T-cell (primary cell): ENCODE results near the gene RELCH. TPM values are rescaled to one million over a fixed set of nuclear protein-coding genes. Genes with fewer than 3 reads are reported as not detected.
"Not testable (repeated sequence)": the region's sequence is repeated elsewhere in the genome, so short reads cannot be mapped to it uniquely, and the experiment has no call there.

Source experiments
- ATAC-seq, 4 experiments: fragments of 200-7000 bp in 3 of 4; fragments of 150-1000 bp in 1 of 4; cut with Tn5 transposase; replicated peaks in 1 of 4; 1 replicate in 3 of 4; 2 replicates in 1 of 4; pipeline ENCODE4 v1.10.0; 2021; ENCODE audit warnings: moderate library complexity in 3 of 4, mild to moderate bottlenecking in 2 of 4, moderate number of reproducible peaks in 1 of 4
- CTCF ChIA-PET, 2 donors: fragments of 300-600 bp; sonication (Branson Sonifier 250); formaldehyde crosslinking; loops; one replicate each; lab custom pipeline; 2022; ENCODE audit warnings: antibody characterized with exemption in 2 of 2; lab: Charles Lee
- POLR2A ChIA-PET, 2 donors: fragments of 300-600 bp; sonication (Branson Sonifier 250); formaldehyde crosslinking; loops; one replicate each; lab custom pipeline; 2022; ENCODE audit warnings: antibody characterized with exemption in 2 of 2; lab: Charles Lee
- DNase-seq, 35 experiments: peaks; one replicate each; pipeline versions ENCODE4 v3.0.0 to v3.0.0-alpha.2; 2013 to 2023
- H3K27ac ChIP-seq: one replicate; pipeline ENCODE4 v1.5.1; 2013; ENCODE audit warnings: low read length
- H3K27me3 ChIP-seq, 2 experiments: replicated peaks in 1 of 2; 1 replicate in 1 of 2; 2 replicates in 1 of 2; pipeline versions ENCODE4 v1.6.1 to v1.7.0; 2013; ENCODE audit warnings: low read length in 1 of 2, mixed read lengths in 1 of 2; ENCODE audit not compliant: control insufficient read depth in 2 of 2, insufficient read depth in 2 of 2; ENCODE audit errors: extremely low read depth in 1 of 2
- H3K36me3 ChIP-seq, 2 donors: 1 replicate in 1 of 2; 2 replicates in 1 of 2; pipeline versions ENCODE4 v1.6.1 to v1.7.0; 2013; ENCODE audit warnings: low read length in 1 of 2; ENCODE audit not compliant: control insufficient read depth in 2 of 2, insufficient read depth in 1 of 2; ENCODE audit errors: extremely low read depth in 1 of 2
- H3K4me1 ChIP-seq, 2 experiments: 1 replicate in 1 of 2; 2 replicates in 1 of 2; pipeline versions ENCODE4 v1.6.1 to v1.7.0; 2013; ENCODE audit warnings: low read length in 2 of 2, mixed read lengths in 1 of 2; ENCODE audit not compliant: insufficient read depth in 2 of 2, control insufficient read depth in 1 of 2; ENCODE audit errors: extremely low read depth in 1 of 2
- H3K4me3 ChIP-seq, 2 donors: 1 replicate in 1 of 2; 2 replicates in 1 of 2; pipeline versions ENCODE4 v1.5.1 to v1.7.0; 2013; ENCODE audit warnings: mild to moderate bottlenecking in 2 of 2, low read length in 1 of 2, moderate library complexity in 1 of 2; ENCODE audit not compliant: control insufficient read depth in 1 of 2; ENCODE audit errors: extremely low read depth in 1 of 2
- H3K9me3 ChIP-seq: 2 replicates; pipeline ENCODE4 v1.7.0; 2013
- H3K27ac Mint-ChIP-seq, 2 donors: one replicate each; pipeline ENCODE4 v1.8.0; 2020 to 2021; ENCODE audit warnings: mild to moderate bottlenecking in 2 of 2, mixed read lengths in 2 of 2
- H3K27me3 Mint-ChIP-seq, 2 donors: one replicate each; pipeline ENCODE4 v1.8.0; 2021 to 2022; ENCODE audit warnings: mixed read lengths in 2 of 2
- H3K36me3 Mint-ChIP-seq: one replicate; pipeline ENCODE4 v1.8.0; 2021; ENCODE audit warnings: mixed read lengths
- H3K4me1 Mint-ChIP-seq, 3 donors: one replicate each; pipeline ENCODE4 v1.8.0; 2020 to 2022; ENCODE audit warnings: mixed read lengths in 3 of 3, mild to moderate bottlenecking in 1 of 3
- H3K4me3 Mint-ChIP-seq, 3 donors: one replicate each; pipeline ENCODE4 v1.8.0; 2020 to 2022; ENCODE audit warnings: mild to moderate bottlenecking in 3 of 3, mixed read lengths in 3 of 3, moderate library complexity in 3 of 3
- H3K9me3 Mint-ChIP-seq, 3 donors: one replicate each; pipeline ENCODE4 v1.8.0; 2020 to 2022; ENCODE audit warnings: mixed read lengths in 3 of 3
- WGBS: methylation state at CpG from one replicate; pipeline ENCODE4 v1.1.5; 2013; ENCODE audit warnings: missing lambda C conversion rate; ENCODE audit not compliant: insufficient coverage; 5-methylcytosine and 5-hydroxymethylcytosine counted together
- total RNA-seq, 35 experiments: library from RNA in 6 of 35; stranded (reverse) in 6 of 35; fragments of 120-200 nt in 1 of 35; gene quantifications; one replicate each; pipeline versions ENCODE4 v1.2.1 to v1.2.4 and lab custom pipeline; 2013 to 2026

RELCH gene
- total RNA-seq, 5 donors from 2014 or later (not counting 1 experiment from before 2014, with no cell fraction given): 46.5 to 68.1 (median 51.5) TPM

DNA sequence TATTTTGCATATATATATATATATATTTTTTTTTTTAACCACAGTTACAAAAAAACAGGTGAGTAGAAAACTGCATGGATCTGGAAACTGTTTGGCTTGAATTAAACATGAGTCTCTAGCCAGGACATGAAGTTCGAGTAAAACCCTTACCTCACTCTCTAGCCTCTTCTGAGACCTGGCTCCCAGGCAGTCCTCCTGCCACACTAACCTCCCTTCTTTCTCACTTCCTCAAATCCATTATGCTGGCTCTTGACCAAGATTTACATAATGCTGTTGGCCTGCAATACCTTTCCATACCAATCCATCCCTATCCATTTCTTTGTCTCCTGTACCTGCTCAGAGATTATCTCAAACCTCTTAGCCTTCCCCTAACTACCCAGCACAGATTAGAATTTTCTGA is 34.2 kb upstream of the RELCH start:
- Histone ChIP-seq H3K4me1 (no peaks in the 10 kb centered on the region), H3K27me3 (no peaks in the 10 kb centered on the region), H3K9me3 (no peaks in the 10 kb centered on the region), H3K27ac (no peak overlapping the region), H3K4me3 (no peak overlapping the region), H3K36me3 (peaks cover 0 to 7% of the 10 kb centered on the region in 2 donors)
- no peak overlapping the region for H3K4me3 Mint-ChIP-seq
- DNase-seq (no peak), ATAC-seq (no peak)
- peaks cover 28% of the 10 kb centered on the region for H3K36me3 Mint-ChIP-seq
- 78% methylated on average over 1 of the region's 1 CpG for WGBS
- CTCF ChIA-PET: no interaction called here
- POLR2A ChIA-PET: no interaction called here
- no peaks in the 10 kb centered on the region for H3K27me3 Mint-ChIP-seq
- no peaks in the 10 kb centered on the region for H3K4me1 Mint-ChIP-seq
- H3K9me3 Mint-ChIP-seq: no peaks in the 10 kb centered on the region
- no peak overlapping the region for H3K27ac Mint-ChIP-seq

- CTCF ChIA-PET: no interaction called here
Observed at GRCh38 chr18:62157843-62158242, 29.2 kb upstream of the RELCH start.

DNA sequence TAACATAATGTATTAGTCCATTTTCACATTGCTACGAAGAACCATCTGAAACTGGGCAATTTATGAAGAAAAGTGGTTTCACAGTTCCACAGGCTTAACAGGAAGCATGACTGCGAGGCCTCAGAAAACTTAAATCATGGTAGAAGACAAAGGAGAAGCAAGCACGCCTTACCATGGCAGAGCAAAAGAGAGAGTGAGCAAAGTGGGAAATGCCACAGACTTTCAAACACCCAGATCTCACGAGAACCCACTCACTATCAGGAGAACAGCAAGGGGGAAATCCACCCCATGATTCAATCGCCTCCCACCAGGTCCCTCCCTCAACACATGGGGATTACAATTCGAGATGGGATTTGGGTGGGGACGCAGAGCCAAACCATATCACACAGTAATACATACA is 22.7 kb upstream of the RELCH start:
- Mint-ChIP-seq H3K27me3 (no peaks in the 10 kb centered on the region), H3K4me1 (peaks cover 3 to 13% (median 7%) of the 10 kb centered on the region in 3 donors), H3K27ac (no peak overlapping the region), H3K4me3 (no peak overlapping the region), H3K36me3 (peaks cover 44% of the 10 kb centered on the region), H3K9me3 (peaks cover 0 to 15% (median 2%) of the 10 kb centered on the region in 3 donors)
- peaks cover 0 to 4% of the 10 kb centered on the region in 2 donors for H3K36me3 ChIP-seq
- H3K27me3 ChIP-seq: no peaks in the 10 kb centered on the region
- no CpG with 5 or more reads among the region's 7 CpGs for WGBS
- no peak for ATAC-seq
- no peaks in the 10 kb centered on the region for H3K4me1 ChIP-seq
- H3K27ac ChIP-seq: no peak overlapping the region
- no peak for DNase-seq
- POLR2A ChIA-PET: no interaction called here
- H3K9me3 ChIP-seq: no peaks in the 10 kb centered on the region
- CTCF ChIA-PET: no interaction called here
- no peak overlapping the region for H3K4me3 ChIP-seq

More at GRCh38 chr18:62157843-62158242, 29.2 kb upstream of the RELCH start:
- WGBS: 100% methylated on average over 1 of the region's 1 CpG
- Histone ChIP-seq H3K27ac (no peak overlapping the region), H3K4me3 (no peak overlapping the region), H3K9me3 (no peaks in the 10 kb centered on the region), H3K4me1 (no peaks in the 10 kb centered on the region), H3K27me3 (no peaks in the 10 kb centered on the region), H3K36me3 (peaks cover 0 to 11% of the 10 kb centered on the region in 2 donors)
- POLR2A ChIA-PET: no interaction called here
- Mint-ChIP-seq H3K4me3 (no peak overlapping the region), H3K36me3 (peaks cover 43% of the 10 kb centered on the region), H3K27me3 (no peaks in the 10 kb centered on the region), H3K4me1 (no peaks in the 10 kb centered on the region), H3K9me3 (no peaks in the 10 kb centered on the region), H3K27ac (no peak overlapping the region)
- DNase-seq (no peak), ATAC-seq (no peak)

DNA sequence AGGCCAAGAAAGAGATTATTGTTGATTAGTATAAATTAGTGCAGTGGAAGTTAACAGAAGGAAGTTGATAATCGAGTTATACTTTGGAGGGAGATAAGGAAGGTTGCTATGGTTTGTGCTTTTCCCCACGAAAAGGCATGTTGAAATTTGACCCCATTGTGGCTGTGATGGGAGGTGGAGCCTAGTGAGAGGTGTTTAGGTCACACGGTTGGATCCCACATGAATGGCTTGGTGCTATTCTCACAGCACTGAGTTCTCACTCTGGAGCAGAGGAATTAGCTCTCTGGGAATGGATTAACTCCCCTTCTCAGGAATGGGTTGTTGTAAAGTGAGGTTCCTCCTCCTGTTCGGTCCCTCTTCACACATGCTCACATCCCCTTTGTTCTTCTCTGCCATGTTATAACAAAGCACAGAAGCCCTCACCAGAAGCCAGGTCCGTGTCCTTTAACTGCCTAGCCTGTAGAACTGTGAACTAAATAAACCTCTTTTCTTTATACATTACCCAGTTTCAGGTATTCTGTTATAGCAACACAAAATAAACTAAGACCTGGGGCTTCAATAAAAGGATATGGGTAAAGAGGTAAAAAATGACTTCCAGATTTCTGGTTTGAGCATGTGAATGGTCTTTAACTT is 22.1 kb upstream of the RELCH start:
- Mint-ChIP-seq H3K27me3 (no peaks in the 10 kb centered on the region), H3K36me3 (peaks cover 42% of the 10 kb centered on the region), H3K4me3 (no peak overlapping the region), H3K4me1 (peaks cover 3 to 13% (median 7%) of the 10 kb centered on the region in 3 donors), H3K27ac (no peak overlapping the region), H3K9me3 (peaks cover 0 to 15% (median 2%) of the 10 kb centered on the region in 3 donors)
- Histone ChIP-seq H3K4me3 (no peak overlapping the region), H3K27me3 (no peaks in the 10 kb centered on the region), H3K36me3 (peaks cover 0 to 4% of the 10 kb centered on the region in 2 donors), H3K27ac (no peak overlapping the region), H3K9me3 (no peaks in the 10 kb centered on the region), H3K4me1 (no peaks in the 10 kb centered on the region)
- CTCF ChIA-PET: no interaction called here
- no peak for ATAC-seq
- no peak for DNase-seq
- POLR2A ChIA-PET: no interaction called here
- 83% methylated on average over 2 of the region's 5 CpGs for WGBS

DNA sequence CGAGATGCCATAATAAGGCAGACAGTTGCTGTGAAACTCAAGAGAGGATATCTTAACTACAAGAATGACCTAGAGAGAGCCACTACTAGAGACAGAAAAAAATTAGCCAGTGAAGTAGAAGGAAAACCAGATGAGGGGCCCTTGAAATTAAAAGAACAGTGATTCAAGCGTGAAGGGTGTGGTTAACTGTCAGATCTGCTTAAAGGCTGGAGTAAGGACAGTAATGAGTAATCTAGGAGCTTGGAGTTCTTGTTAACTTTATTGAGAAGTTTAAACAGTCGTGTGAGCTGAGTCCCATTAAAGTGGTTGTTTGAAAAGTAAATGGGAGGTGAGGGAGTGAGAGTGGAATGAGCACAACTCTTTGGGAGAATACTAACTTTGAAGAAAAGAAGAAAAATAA is 21.5 kb upstream of the RELCH start:
- no peak for ATAC-seq
- POLR2A ChIA-PET: interaction anchor here in 1 of 2 donors (0.6 kb wide), 1 partner anchor 1604 kb away, joined by 3 read pairs; no protein-coding TSS in a partner anchor
- 69% methylated on average over 2 of the region's 3 CpGs for WGBS

GRCh38 chr18:62166524-62166923 is 20.5 kb upstream of the RELCH start:
- H3K4me3 Mint-ChIP-seq, H3K4me1 ChIP-seq, H3K36me3 ChIP-seq, H3K27me3 Mint-ChIP-seq, H3K27ac Mint-ChIP-seq, H3K9me3 ChIP-seq, H3K4me3 ChIP-seq, H3K27me3 ChIP-seq, POLR2A ChIA-PET, H3K27ac ChIP-seq, DNase-seq, ATAC-seq: not testable (repeated sequence)
- peaks cover 0 to 15% (median 2%) of the 10 kb centered on the region in 3 donors for H3K9me3 Mint-ChIP-seq
- no CpG with 5 or more reads among the region's 1 CpG for WGBS
- H3K36me3 Mint-ChIP-seq: peaks cover 42% of the 10 kb centered on the region
- CTCF ChIA-PET: interaction anchor here in 1 of 2 donors (0.6 kb wide), 1 partner anchor 847 kb away, joined by 6 read pairs; no protein-coding TSS in a partner anchor
- peaks cover 3 to 13% (median 7%) of the 10 kb centered on the region in 3 donors for H3K4me1 Mint-ChIP-seq

More for the DNA sequence above, 21.5 kb upstream of the RELCH start:
- Mint-ChIP-seq H3K4me1 (peaks cover 3 to 13% (median 7%) of the 10 kb centered on the region in 3 donors), H3K27me3 (no peaks in the 10 kb centered on the region), H3K9me3 (peaks cover 0 to 15% (median 2%) of the 10 kb centered on the region in 3 donors), H3K4me3 (no peak overlapping the region), H3K27ac (no peak overlapping the region), H3K36me3 (peaks cover 47% of the 10 kb centered on the region)
- CTCF ChIA-PET: interaction anchor here in 1 of 2 donors (0.5 kb wide), 1 partner anchor 154 kb away, joined by 5 read pairs; no protein-coding TSS in a partner anchor
- H3K27ac ChIP-seq: no peak overlapping the region
- no peaks in the 10 kb centered on the region for H3K9me3 ChIP-seq
- no peaks in the 10 kb centered on the region for H3K4me1 ChIP-seq
- H3K4me3 ChIP-seq: no peak overlapping the region
- no peaks in the 10 kb centered on the region for H3K27me3 ChIP-seq
- no peak for DNase-seq
- H3K36me3 ChIP-seq: peaks cover 0 to 4% of the 10 kb centered on the region in 2 donors
